Naive thymus-derived CD4-positive, alpha-beta T cell (primary cell): ENCODE results near the gene SORBS1. TPM values are rescaled to one million over a fixed set of nuclear protein-coding genes. Genes with fewer than 3 reads are reported as not detected.

ENCODE experiments used
- ATAC-seq: fragments of 150-1000 bp; cut with Tn5 transposase; 2 replicates; pipeline ENCODE4 v1.10.0; 2021; ENCODE audit warnings: mild to moderate bottlenecking, moderate library complexity
- CTCF ChIA-PET: fragments of 350-600 bp; sonication (Branson Sonifier 250); formaldehyde crosslinking; loops from one replicate; lab custom pipeline; 2021; ENCODE audit warnings: antibody characterized with exemption; lab: Charles Lee
- POLR2A ChIA-PET: fragments of 350-600 bp; sonication (Branson Sonifier 250); formaldehyde crosslinking; loops from one replicate; lab custom pipeline; 2021; ENCODE audit warnings: antibody characterized with exemption, inconsistent platforms; lab: Charles Lee
- DNase-seq, 9 donors: peaks; one replicate each; pipeline versions ENCODE4 v3.0.0 to v3.0.0-alpha.2; 2020 to 2022; ENCODE audit warnings: mixed read lengths in 1 of 9
- H3K27ac ChIP-seq: one replicate; pipeline ENCODE4 v1.7.0; 2013; ENCODE audit warnings: mild to moderate bottlenecking, low read depth, low read length, moderate library complexity
- H3K27me3 ChIP-seq, 2 donors: one replicate each; pipeline ENCODE4 v1.7.0; 2013; ENCODE audit warnings: low read length in 2 of 2, mild to moderate bottlenecking in 2 of 2, moderate library complexity in 2 of 2; ENCODE audit not compliant: control insufficient read depth in 2 of 2, insufficient read depth in 2 of 2
- H3K36me3 ChIP-seq, 3 experiments: 1 replicate in 2 of 3; 2 replicates in 1 of 3; pipeline ENCODE4 v1.7.0; 2013; ENCODE audit warnings: low read length in 3 of 3, mild to moderate bottlenecking in 3 of 3, moderate library complexity in 1 of 3; ENCODE audit not compliant: insufficient read depth in 3 of 3, control insufficient read depth in 2 of 3
- H3K4me1 ChIP-seq, 2 donors: one replicate each; pipeline ENCODE4 v1.7.0; 2013; ENCODE audit warnings: low read length in 2 of 2, mild to moderate bottlenecking in 2 of 2, moderate library complexity in 1 of 2; ENCODE audit not compliant: control insufficient read depth in 2 of 2, insufficient read depth in 2 of 2
- H3K4me3 ChIP-seq: 2 replicates; pipeline ENCODE4 v1.7.0; 2013; ENCODE audit warnings: mild to moderate bottlenecking, low read length
- H3K9me3 ChIP-seq, 3 experiments: 1 replicate in 2 of 3; 2 replicates in 1 of 3; pipeline ENCODE4 v1.7.0; 2013; ENCODE audit warnings: low read length in 3 of 3; ENCODE audit not compliant: control insufficient read depth in 2 of 3
- H3K27ac Mint-ChIP-seq, 9 donors: one replicate each; pipeline ENCODE4 v1.8.0; 2020 to 2022; ENCODE audit warnings: mixed read lengths in 9 of 9, mild to moderate bottlenecking in 8 of 9, moderate library complexity in 5 of 9, inconsistent platforms in 2 of 9
- H3K27me3 Mint-ChIP-seq, 5 donors: one replicate each; pipeline ENCODE4 v1.8.0; 2021 to 2022; ENCODE audit warnings: mixed read lengths in 5 of 5, mild to moderate bottlenecking in 1 of 5
- H3K36me3 Mint-ChIP-seq, 5 donors: one replicate each; pipeline ENCODE4 v1.8.0; 2020 to 2022; ENCODE audit warnings: mixed read lengths in 5 of 5, mild to moderate bottlenecking in 3 of 5, inconsistent platforms in 1 of 5
- H3K4me1 Mint-ChIP-seq, 7 donors: one replicate each; pipeline ENCODE4 v1.8.0; 2020 to 2022; ENCODE audit warnings: mixed read lengths in 7 of 7, mild to moderate bottlenecking in 3 of 7, inconsistent platforms in 1 of 7
- H3K4me3 Mint-ChIP-seq, 10 donors: one replicate each; pipeline ENCODE4 v1.8.0; 2020 to 2022; ENCODE audit warnings: mild to moderate bottlenecking in 10 of 10, mixed read lengths in 10 of 10, moderate library complexity in 6 of 10, inconsistent platforms in 2 of 10
- H3K9me3 Mint-ChIP-seq, 11 donors: one replicate each; pipeline ENCODE4 v1.8.0; 2020 to 2022; ENCODE audit warnings: mixed read lengths in 11 of 11, mild to moderate bottlenecking in 4 of 11, inconsistent platforms in 1 of 11, moderate library complexity in 1 of 11
- intact Hi-C, 2 donors: fragments of 100-400 bp; cut with micrococcal nuclease; formaldehyde crosslinking; loops; one replicate each; pipeline ENCODE4 v1.15.1; 2023
- polyA plus RNA-seq, 2 donors: library from polyadenylated mRNA; unstranded; fragments of 300-500 nt; fragmentation: Illumina TruSeq; gene quantifications; one replicate each; pipeline ENCODE4 v1.2.3, GENCODE V29; 2021
- total RNA-seq, 6 experiments: library from RNA in 5 of 6; stranded (reverse) in 5 of 6; gene quantifications; 1 replicate in 5 of 6; 2 replicates in 1 of 6; pipeline ENCODE4 v1.2.3 and lab custom pipeline; 2021 to 2026

Gene SORBS1
- total and polyA plus RNA-seq, 7 experiments from 2014 or later = 0.58 to 1.9 (median 0.95) TPM

- no peaks in the 10 kb centered on the region for H3K27me3 ChIP-seq
- POLR2A ChIA-PET = no interaction called here
- Mint-ChIP-seq H3K4me3 (no peak overlapping the region), H3K4me1 (no peaks in the 10 kb centered on the region), H3K9me3 (no peaks in the 10 kb centered on the region), H3K27ac (no peak overlapping the region), H3K36me3 (peaks cover 0 to 3% (median 0%) of the 10 kb centered on the region in 5 donors), H3K27me3 (peaks cover 0 to 4% (median 3%) of the 10 kb centered on the region in 5 donors)
- H3K27ac ChIP-seq = no peak overlapping the region
- intact Hi-C loops = no loop called here
- no peak overlapping the region for H3K4me3 ChIP-seq
- ATAC-seq (no peak), DNase-seq (no peak)
- CTCF ChIA-PET = no interaction called here
- H3K4me1 ChIP-seq = no peaks in the 10 kb centered on the region
- no peaks in the 10 kb centered on the region for H3K9me3 ChIP-seq
- no peaks in the 10 kb centered on the region for H3K36me3 ChIP-seq
Measured at GRCh38 chr10:95408983-95409873, 151.9 kb downstream of the SORBS1 start.

DNA sequence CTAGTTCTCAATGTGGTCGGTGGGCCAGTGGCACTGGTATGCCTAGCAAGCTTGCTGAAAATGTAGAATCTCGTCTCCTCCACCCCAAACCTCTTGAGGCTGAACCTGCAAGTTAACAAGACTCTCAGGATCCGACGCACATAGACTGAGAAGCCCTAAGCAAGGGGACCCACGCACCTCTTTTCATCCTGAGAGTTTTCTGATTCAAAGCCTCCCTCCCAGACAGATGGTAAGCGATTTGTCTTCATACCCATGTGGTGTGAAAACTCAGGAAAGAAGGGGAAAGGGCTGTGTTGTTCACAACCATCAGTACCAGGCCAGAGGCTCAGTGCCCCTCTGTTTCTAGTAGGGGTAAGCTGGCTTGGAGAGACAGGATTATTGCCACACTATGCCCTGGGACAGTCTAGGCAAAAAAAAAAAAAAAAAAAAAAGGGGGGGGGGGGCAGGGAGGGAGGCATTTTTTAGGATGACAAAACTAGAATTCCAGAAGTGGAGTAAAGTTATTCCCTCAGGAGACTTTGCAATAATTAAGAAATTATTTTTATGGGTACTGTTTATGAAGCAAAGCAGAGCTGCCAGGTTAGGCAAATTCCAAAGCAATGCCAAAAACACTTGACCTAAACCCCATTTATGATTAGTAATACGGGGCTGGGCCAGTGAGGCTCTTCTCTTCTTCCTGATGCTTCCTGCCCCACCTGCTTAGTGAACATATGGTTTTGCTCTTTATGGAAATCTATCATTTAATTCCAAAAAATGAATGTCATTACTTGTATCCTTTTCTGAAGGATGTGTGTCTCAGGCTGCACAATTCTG lies 152.8 kb downstream of the SORBS1 start:
- Histone ChIP-seq H3K9me3 (no peaks in the 10 kb centered on the region), H3K36me3 (no peaks in the 10 kb centered on the region), H3K4me1 (no peaks in the 10 kb centered on the region), H3K27ac (no peak overlapping the region), H3K27me3 (no peaks in the 10 kb centered on the region), H3K4me3 (no peak overlapping the region)
- intact Hi-C loops = no loop called here
- DNase-seq (no peak), ATAC-seq (no peak)
- H3K36me3 Mint-ChIP-seq = peaks cover 0 to 3% (median 0%) of the 10 kb centered on the region in 5 donors
- ChIA-PET POLR2A (no interaction called here), CTCF (no interaction called here)
- no peaks in the 10 kb centered on the region for H3K4me1 Mint-ChIP-seq
- no peak overlapping the region for H3K4me3 Mint-ChIP-seq
- no peaks in the 10 kb centered on the region for H3K9me3 Mint-ChIP-seq
- H3K27ac Mint-ChIP-seq = no peak overlapping the region
- peaks cover 0 to 8% (median 0%) of the 10 kb centered on the region in 5 donors for H3K27me3 Mint-ChIP-seq

DNA sequence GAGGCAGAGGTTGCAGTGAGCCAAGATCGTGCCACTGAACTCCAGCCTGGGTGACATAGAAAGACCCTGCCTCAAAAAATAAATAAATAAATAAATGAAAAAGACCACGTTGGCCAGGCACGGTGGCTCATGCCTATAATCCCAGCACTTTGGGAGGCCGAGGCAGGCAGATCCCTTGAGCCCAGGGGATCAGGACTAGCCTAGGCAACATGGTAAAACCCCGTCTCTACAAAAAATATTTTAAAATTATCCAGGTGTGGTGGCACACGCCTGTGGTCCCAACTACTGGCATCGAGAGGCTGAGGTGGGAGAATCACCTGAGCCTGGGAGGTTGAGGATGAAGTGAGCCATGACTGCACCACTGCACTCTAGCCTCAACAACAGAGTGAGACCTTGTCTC lies 153.6 kb downstream of the SORBS1 start:
- Histone ChIP-seq H3K9me3 (no peaks in the 10 kb centered on the region), H3K4me1 (no peaks in the 10 kb centered on the region), H3K27ac (no peak overlapping the region), H3K36me3 (no peaks in the 10 kb centered on the region), H3K4me3 (no peak overlapping the region), H3K27me3 (no peaks in the 10 kb centered on the region)
- Mint-ChIP-seq H3K4me3 (no peak overlapping the region), H3K36me3 (peaks cover 0 to 3% (median 0%) of the 10 kb centered on the region in 5 donors), H3K27ac (no peak overlapping the region), H3K27me3 (peaks cover 0 to 8% (median 0%) of the 10 kb centered on the region in 5 donors), H3K4me1 (no peaks in the 10 kb centered on the region), H3K9me3 (no peaks in the 10 kb centered on the region)
- DNase-seq (no peak), ATAC-seq (no peak)
- intact Hi-C loops = no loop called here
- ChIA-PET POLR2A (no interaction called here), CTCF (no interaction called here)

GRCh38 chr10:95406651-95407280 lies 154.4 kb downstream of the SORBS1 start:
- intact Hi-C loops = no loop called here

GRCh38 chr10:95405655-95406054 lies 155.5 kb downstream of the SORBS1 start:
- Mint-ChIP-seq H3K27me3 (peaks cover 0 to 3% (median under 1%) of the 10 kb centered on the region in 5 donors), H3K4me1 (peaks cover 0 to 1% (median 0%) of the 10 kb centered on the region in 7 donors), H3K4me3 (no peak overlapping the region), H3K27ac (no peak overlapping the region), H3K36me3 (peaks cover 0 to 3% (median 0%) of the 10 kb centered on the region in 5 donors), H3K9me3 (no peaks in the 10 kb centered on the region)
- Histone ChIP-seq H3K4me1 (no peaks in the 10 kb centered on the region), H3K27ac (no peak overlapping the region), H3K36me3 (no peaks in the 10 kb centered on the region), H3K4me3 (no peak overlapping the region), H3K27me3 (no peaks in the 10 kb centered on the region), H3K9me3 (no peaks in the 10 kb centered on the region)
- DNase-seq (no peak), ATAC-seq (no peak)
- ChIA-PET CTCF (no interaction called here), POLR2A (no interaction called here)
- intact Hi-C loops = no loop called here

More at GRCh38 chr10:95406651-95407280, 154.4 kb downstream of the SORBS1 start:
- ChIA-PET CTCF (no interaction called here), POLR2A (no interaction called here)
- Histone ChIP-seq H3K27me3 (no peaks in the 10 kb centered on the region), H3K9me3 (no peaks in the 10 kb centered on the region), H3K27ac (no peak overlapping the region), H3K4me3 (no peak overlapping the region), H3K4me1 (no peaks in the 10 kb centered on the region), H3K36me3 (no peaks in the 10 kb centered on the region)
- no peak for ATAC-seq
- no peak for DNase-seq
- Mint-ChIP-seq H3K27ac (no peak overlapping the region), H3K4me3 (no peak overlapping the region), H3K36me3 (peaks cover 0 to 3% (median 0%) of the 10 kb centered on the region in 5 donors), H3K27me3 (peaks cover 0 to 5% (median 0%) of the 10 kb centered on the region in 5 donors), H3K9me3 (no peaks in the 10 kb centered on the region), H3K4me1 (no peaks in the 10 kb centered on the region)

DNA sequence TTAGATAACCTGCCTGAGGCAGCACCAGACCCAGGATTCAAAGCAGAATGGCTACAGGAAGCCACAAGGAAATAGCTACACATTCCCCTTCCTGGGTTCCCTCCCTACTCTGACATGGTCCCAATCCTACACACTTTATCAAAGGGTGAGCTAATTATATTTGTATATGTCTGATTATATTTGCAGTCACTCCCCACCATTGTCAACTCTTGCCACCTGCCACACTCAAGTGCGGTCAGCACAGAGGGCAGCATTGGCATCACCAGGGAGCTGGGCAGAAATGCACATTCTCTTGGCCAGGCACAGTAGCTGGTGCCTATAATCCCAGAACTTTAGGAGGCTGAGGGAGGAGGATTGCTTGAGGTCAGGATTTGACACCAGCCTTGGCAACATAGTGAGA lies 156.3 kb downstream of the SORBS1 start:
- intact Hi-C loops = no loop called here
- Mint-ChIP-seq H3K36me3 (peaks cover 0 to 3% (median 0%) of the 10 kb centered on the region in 5 donors), H3K27me3 (peaks cover 0 to 6% (median 3%) of the 10 kb centered on the region in 5 donors), H3K27ac (no peak overlapping the region), H3K9me3 (no peaks in the 10 kb centered on the region), H3K4me1 (peaks cover 0 to 5% (median 0%) of the 10 kb centered on the region in 7 donors), H3K4me3 (no peak overlapping the region)
- Histone ChIP-seq H3K4me1 (no peaks in the 10 kb centered on the region), H3K27me3 (no peaks in the 10 kb centered on the region), H3K27ac (no peak overlapping the region), H3K4me3 (no peak overlapping the region), H3K36me3 (no peaks in the 10 kb centered on the region), H3K9me3 (no peaks in the 10 kb centered on the region)
- ChIA-PET POLR2A (no interaction called here), CTCF (interaction anchor here (0.6 kb wide), 1 partner anchor 10 kb away, joined by 6 read pairs; no protein-coding TSS in a partner anchor)
- no peak for ATAC-seq
- no peak for DNase-seq
